Muscle of arm (tissue), 14 donors: Measurements from ENCODE around the gene HYAL2. TPM values are rescaled to one million over a fixed set of nuclear protein-coding genes. Genes with fewer than 3 reads are reported as not detected.

Experiments
- DNase-seq: peaks from one replicate; pipeline ENCODE4 v3.0.0-alpha.2; 2013
- long read RNA-seq, 11 donors: transcript quantifications; one replicate each; lab custom pipeline, GENCODE V29; 2026
- polyA plus RNA-seq, 12 donors: library from polyadenylated mRNA; unstranded; fragments of 120-200 nt; gene quantifications; one replicate each; pipeline ENCODE4 v1.2.1, GENCODE V29; 2013; ENCODE audit not compliant: insufficient read length in 12 of 12

HYAL2 gene
- polyA plus RNA-seq = 10 to 100 TPM in 11 of 12 donors, not detected in 1; 30.9 to 43.9 (median 36.9) TPM
- long read RNA-seq, donor 1, full-length matches to known transcripts = 24 of 24 reads
- long read RNA-seq, donor 1, partial matches to known transcripts = 0 of 24 reads
- long read RNA-seq, donor 1, other reads (novel, unspliced or antisense) = 0 of 24 reads
- long read RNA-seq, donor 2, full-length matches to known transcripts = 33 of 38 reads
- long read RNA-seq, donor 2, partial matches to known transcripts = 5 of 38 reads
- long read RNA-seq, donor 2, other reads (novel, unspliced or antisense) = 0 of 38 reads
- long read RNA-seq, donor 3, full-length matches to known transcripts = 10 of 10 reads
- long read RNA-seq, donor 3, partial matches to known transcripts = 0 of 10 reads
- long read RNA-seq, donor 3, other reads (novel, unspliced or antisense) = 0 of 10 reads
- long read RNA-seq, donor 4, transcript HYAL2-201 (4 exons, 2,055 nt) = major isoform, 5 of 6 reads
- long read RNA-seq, donor 4, partial matches to known transcripts = 0 of 6 reads
- long read RNA-seq, donor 4, other reads (novel, unspliced or antisense) = 0 of 6 reads
- long read RNA-seq, donor 5, full-length matches to known transcripts = 43 of 49 reads
- long read RNA-seq, donor 5, partial matches to known transcripts = 6 of 49 reads
- long read RNA-seq, donor 5, other reads (novel, unspliced or antisense) = 0 of 49 reads
- long read RNA-seq, donor 6, full-length matches to known transcripts = 6 of 6 reads
- long read RNA-seq, donor 6, partial matches to known transcripts = 0 of 6 reads
- long read RNA-seq, donor 6, other reads (novel, unspliced or antisense) = 0 of 6 reads
- long read RNA-seq, donor 7, full-length matches to known transcripts = 10 of 10 reads
- long read RNA-seq, donor 7, partial matches to known transcripts = 0 of 10 reads
- long read RNA-seq, donor 7, other reads (novel, unspliced or antisense) = 0 of 10 reads
- long read RNA-seq, donor 8, full-length matches to known transcripts = 27 of 27 reads
- long read RNA-seq, donor 8, partial matches to known transcripts = 0 of 27 reads
- long read RNA-seq, donor 8, other reads (novel, unspliced or antisense) = 0 of 27 reads
- long read RNA-seq, donor 9, full-length matches to known transcripts = 10 of 10 reads
- long read RNA-seq, donor 9, partial matches to known transcripts = 0 of 10 reads
- long read RNA-seq, donor 9, other reads (novel, unspliced or antisense) = 0 of 10 reads
- long read RNA-seq, donor 10, full-length matches to known transcripts = 17 of 17 reads
- long read RNA-seq, donor 10, partial matches to known transcripts = 0 of 17 reads
- long read RNA-seq, donor 10, other reads (novel, unspliced or antisense) = 0 of 17 reads
- long read RNA-seq, donor 11, full-length matches to known transcripts = 22 of 33 reads
- long read RNA-seq, donor 11, partial matches to known transcripts = 11 of 33 reads
- long read RNA-seq, donor 11, other reads (novel, unspliced or antisense) = 0 of 33 reads

GRCh38 chr3:50322386-50323091, at the start of gene HYAL2:
TSS of gene HYAL2 (minus strand) at chr3:50322745. CDS start at chr3:50320489, 2,256 bp downstream.
- no peak for DNase-seq

- no peak for DNase-seq
These were observed 48.7 kb upstream of the HYAL2 start for GRCh38 chr3:50371133-50371685.

- peak; percentile 73 for DNase-seq
These were observed 48.0 kb upstream of the HYAL2 start for GRCh38 chr3:50370594-50370993.

- no peak for DNase-seq
These were observed 46.6 kb upstream of the HYAL2 start for GRCh38 chr3:50369012-50369670.

GRCh38 chr3:50365842-50366220, 43.3 kb upstream of the HYAL2 start:
- DNase-seq = no peak

- DNase-seq = peak; percentile 68
These were observed 42.7 kb upstream of the HYAL2 start for GRCh38 chr3:50365080-50365841.

GRCh38 chr3:50364573-50365079, 42.1 kb upstream of the HYAL2 start:
- no peak for DNase-seq

- no peak for DNase-seq
These were observed 37.2 kb upstream of the HYAL2 start for GRCh38 chr3:50359760-50360110.

- DNase-seq = peak; percentile 98
These were observed 36.6 kb upstream of the HYAL2 start, which contains the start of gene TMEM115 for GRCh38 chr3:50358911-50359759. TSS of gene TMEM115 (minus strand) at chr3:50359521. CDS start at chr3:50359063, 458 bp downstream.

GRCh38 chr3:50358355-50358910, 35.9 kb upstream of the HYAL2 start:
- DNase-seq = no peak

- no peak for DNase-seq
These were observed 34.9 kb upstream of the HYAL2 start for GRCh38 chr3:50357481-50357880.

GRCh38 chr3:50356553-50356952, 34.0 kb upstream of the HYAL2 start:
- DNase-seq = no peak

GRCh38 chr3:50355829-50356552, 33.4 kb upstream of the HYAL2 start:
- no peak for DNase-seq

- DNase-seq = no peak
These were observed 32.3 kb upstream of the HYAL2 start for GRCh38 chr3:50354850-50355249.

- no peak for DNase-seq
These were observed 31.7 kb upstream of the HYAL2 start for GRCh38 chr3:50354186-50354764.

- no peak for DNase-seq
These were observed 30.9 kb upstream of the HYAL2 start for GRCh38 chr3:50353245-50354004.
